NCI-H1105 treated with DMSO at 0.1 percent for 48 hours (cell line): ENCODE data around the gene NPAS3.

Experiments used
- DNase-seq: peaks from one replicate; lab custom pipeline; 2025; lab: John Stamatoyannopoulos, UW

NPAS3 gene

GRCh38 chr14:33016613-33017012, 77.9 kb downstream of the NPAS3 start:
- no peak for DNase-seq

GRCh38 chr14:33017016-33017415, 78.3 kb downstream of the NPAS3 start:
- no peak for DNase-seq

GRCh38 chr14:33019346-33019745, 80.7 kb downstream of the NPAS3 start:
- peak; percentile 86 for DNase-seq

- DNase-seq: no peak
Measured at GRCh38 chr14:33026850-33027430, 88.3 kb downstream of the NPAS3 start.

DNA sequence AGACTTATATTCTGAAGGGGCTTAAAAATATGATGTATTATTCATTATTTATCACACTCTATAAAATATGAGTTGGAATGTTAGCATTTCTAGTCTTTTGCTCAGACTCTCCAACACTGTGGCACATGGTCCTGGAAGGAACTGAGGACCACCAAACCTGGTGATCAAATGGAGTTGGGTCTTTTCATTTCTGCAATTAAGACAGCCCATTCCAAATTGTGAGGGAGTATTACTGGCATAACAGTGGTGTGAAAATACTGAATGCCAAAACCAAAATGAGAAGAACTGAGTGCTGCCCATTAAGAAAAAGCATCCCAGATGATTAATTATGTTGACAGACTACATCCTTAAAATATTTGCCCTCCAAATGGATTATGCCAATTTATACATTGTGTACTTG, 90.8 kb downstream of the NPAS3 start:
- DNase-seq: no peak

GRCh38 chr14:33030386-33030785, 91.7 kb downstream of the NPAS3 start:
- DNase-seq: peak; percentile 78

GRCh38 chr14:33035416-33036194, 96.9 kb downstream of the NPAS3 start:
- no peak for DNase-seq

- no peak for DNase-seq
Measured at GRCh38 chr14:33039311-33039710, 100.6 kb downstream of the NPAS3 start.

- DNase-seq: no peak
Measured at GRCh38 chr14:33040372-33041140, 101.9 kb downstream of the NPAS3 start.

DNA sequence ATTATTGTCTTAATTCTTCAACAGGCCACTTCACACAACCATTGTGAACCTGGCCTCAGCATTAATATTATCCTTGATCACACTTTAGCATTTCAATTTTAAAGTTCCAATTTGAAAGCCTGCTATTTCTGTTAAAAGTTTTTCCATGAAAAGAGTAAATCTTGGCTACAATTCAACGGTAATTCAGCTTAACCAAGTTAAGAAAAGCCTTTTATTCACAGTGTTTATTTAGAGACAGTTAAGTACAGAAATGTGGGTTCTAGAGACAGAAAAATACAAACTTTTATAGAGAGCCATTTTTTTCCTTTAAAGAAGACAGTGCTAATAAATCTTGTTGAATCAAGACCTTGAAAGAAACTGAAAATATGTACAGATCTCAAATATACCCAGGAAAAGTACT, 103.9 kb downstream of the NPAS3 start:
- DNase-seq: no peak

DNA sequence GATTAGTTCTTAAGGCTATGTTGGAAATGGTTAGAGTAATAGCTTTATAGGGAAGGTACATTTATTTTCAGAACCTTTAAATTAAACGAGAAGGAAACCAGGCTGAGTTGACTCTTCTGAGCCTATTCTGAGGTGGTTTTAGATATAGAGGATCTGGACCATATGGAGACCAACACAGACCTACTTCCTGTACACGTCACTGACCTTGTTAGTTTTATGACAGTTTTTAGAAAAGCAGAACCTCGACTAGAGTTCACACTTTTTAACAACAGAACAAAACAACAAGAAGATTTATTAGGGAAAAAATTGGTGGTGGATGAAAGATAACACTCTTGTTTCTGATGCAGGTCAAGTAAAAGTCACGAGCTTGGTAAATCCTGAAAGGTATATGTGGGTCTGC, 107.1 kb downstream of the NPAS3 start:
- no peak for DNase-seq

DNA sequence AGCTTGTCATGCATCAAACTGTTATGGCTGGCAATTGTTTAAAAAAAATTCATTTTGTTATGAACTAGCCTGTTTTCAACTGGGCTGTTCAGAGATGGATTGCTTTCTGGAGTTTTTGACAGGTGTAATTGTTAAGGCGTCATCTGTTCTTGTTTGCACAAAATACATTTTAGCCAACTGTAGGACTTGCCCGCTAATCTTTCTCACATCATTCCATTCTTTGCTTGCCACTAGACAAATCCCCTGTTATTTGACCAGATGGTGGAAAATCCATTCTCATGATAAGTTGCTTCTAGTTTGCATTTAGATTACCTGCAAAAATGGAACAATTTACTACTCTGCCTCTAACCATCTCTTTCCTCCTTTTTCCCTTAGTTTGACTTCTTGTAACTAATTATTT, 114.3 kb downstream of the NPAS3 start:
- DNase-seq: peak; percentile 84

DNA sequence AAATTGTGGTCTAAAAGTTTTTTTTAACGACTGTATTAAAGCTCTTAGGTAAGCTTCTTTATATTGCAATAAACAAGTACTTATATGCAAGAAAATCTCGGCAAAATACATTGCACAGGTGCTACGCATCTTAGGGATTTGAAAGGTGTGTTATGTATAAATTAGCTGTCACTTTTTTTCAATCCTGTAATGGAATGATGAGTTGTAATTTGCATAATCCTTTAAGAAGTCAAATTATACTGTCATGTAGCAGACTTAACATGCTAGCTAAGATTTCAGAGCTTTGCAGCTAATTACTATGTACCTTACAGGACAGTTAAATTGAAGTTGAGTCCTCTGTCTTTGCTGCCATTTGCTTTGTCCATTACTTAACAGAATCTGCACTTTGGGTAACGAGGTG, 117.5 kb downstream of the NPAS3 start:
- DNase-seq: no peak

DNA sequence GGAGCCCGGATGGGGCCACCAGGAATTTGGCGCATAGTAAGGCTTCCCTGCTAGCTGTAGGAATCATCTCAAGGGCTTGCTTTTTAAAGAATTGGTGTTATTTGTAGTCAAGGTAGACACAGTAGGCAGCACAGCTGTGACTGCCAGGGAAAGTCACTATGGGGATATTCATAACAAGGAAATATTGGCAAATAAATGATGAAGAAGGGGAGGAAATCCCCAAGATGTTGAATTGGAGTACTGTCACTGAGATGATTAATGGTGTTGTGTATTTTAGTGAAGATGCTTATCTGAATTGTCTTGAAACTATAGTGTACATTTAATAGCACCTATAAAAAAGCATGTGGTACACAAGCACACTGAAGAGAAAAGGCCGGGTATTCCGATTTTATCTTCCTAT, 118.9 kb downstream of the NPAS3 start:
- no peak for DNase-seq

- DNase-seq: no peak
Measured at GRCh38 chr14:33061667-33062325, 123.1 kb downstream of the NPAS3 start.

GRCh38 chr14:33062476-33062875, 123.8 kb downstream of the NPAS3 start:
- DNase-seq: peak; percentile 12

GRCh38 chr14:33062881-33063280, 124.2 kb downstream of the NPAS3 start:
- no peak for DNase-seq

GRCh38 chr14:33063521-33063920, 124.8 kb downstream of the NPAS3 start:
- DNase-seq: no peak

- DNase-seq: no peak
Measured at GRCh38 chr14:33065634-33066033, 127.0 kb downstream of the NPAS3 start.

- DNase-seq: no peak
Measured at GRCh38 chr14:33068040-33068439, 129.4 kb downstream of the NPAS3 start.

DNA sequence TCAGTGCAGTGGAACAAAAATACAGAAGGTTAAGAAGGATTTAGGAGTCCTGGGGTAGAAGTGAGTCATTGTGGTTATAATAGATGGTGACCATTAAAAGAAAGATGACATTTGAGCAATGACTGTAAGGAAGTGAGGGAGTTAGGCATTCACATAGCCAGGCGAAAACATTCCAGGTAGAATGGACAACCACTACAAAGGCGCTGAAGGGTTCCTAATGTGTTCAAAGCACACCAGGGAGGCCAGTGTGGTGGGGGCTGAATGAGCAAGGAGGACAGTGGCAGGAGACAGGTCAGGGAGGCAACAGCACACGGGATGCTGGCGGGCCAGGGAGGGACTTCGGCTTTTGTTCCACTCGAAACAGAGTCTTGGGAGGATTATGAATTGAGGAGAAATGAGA, 129.9 kb downstream of the NPAS3 start:
- no peak for DNase-seq

GRCh38 chr14:33070475-33070874, 131.8 kb downstream of the NPAS3 start:
- no peak for DNase-seq

GRCh38 chr14:33073023-33073422, 134.3 kb downstream of the NPAS3 start:
- no peak for DNase-seq
